Activated CD4-positive, CD25-positive, alpha-beta regulatory T cell treated with anti-CD3 and anti-CD28 coated beads, Interleukin-2, amount 50 U/mL, for 16 hours (primary cell): ENCODE results near the gene CAPN10.

Source experiments
- DNase-seq: peaks from one replicate; pipeline ENCODE4 v3.0.0-alpha.2; 2020; ENCODE audit warnings: low read depth, low spot score

Gene CAPN10

DNA sequence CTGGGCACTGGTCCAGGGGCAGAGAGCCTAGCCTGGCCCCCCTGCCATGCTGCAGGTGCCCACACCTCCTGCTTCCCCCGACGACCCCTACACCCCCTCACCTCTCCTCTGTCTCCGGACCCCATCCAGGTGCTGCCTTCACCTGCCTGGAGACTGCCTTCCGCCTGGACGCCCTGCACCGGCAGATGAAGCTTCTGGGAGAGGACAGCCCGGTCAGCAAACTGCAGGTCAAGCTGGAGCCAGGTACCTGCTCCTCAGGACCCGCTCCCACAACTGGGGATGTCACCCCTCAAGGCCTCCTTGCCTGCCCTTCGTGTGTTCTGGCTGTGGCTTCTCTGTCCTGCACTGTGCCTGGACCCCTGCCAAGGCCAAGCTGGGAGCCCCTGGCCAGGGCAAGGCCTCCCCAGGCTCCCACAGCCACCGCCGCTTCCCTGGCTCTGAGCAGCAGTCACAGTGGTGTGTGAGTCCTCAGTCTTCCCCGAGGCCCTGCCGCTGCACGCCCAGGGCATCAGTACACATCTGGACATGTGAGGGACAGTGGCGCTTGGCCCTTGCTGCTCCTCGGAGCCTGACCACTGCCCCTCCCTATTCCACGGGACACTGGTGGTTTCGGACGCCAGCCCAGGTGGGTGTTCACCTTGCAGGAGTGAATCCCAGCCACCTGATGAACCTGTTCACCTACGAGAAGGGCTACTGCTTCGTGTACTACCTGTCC is 12.0 kb upstream of the CAPN10 start:
- no peak for DNase-seq

DNA sequence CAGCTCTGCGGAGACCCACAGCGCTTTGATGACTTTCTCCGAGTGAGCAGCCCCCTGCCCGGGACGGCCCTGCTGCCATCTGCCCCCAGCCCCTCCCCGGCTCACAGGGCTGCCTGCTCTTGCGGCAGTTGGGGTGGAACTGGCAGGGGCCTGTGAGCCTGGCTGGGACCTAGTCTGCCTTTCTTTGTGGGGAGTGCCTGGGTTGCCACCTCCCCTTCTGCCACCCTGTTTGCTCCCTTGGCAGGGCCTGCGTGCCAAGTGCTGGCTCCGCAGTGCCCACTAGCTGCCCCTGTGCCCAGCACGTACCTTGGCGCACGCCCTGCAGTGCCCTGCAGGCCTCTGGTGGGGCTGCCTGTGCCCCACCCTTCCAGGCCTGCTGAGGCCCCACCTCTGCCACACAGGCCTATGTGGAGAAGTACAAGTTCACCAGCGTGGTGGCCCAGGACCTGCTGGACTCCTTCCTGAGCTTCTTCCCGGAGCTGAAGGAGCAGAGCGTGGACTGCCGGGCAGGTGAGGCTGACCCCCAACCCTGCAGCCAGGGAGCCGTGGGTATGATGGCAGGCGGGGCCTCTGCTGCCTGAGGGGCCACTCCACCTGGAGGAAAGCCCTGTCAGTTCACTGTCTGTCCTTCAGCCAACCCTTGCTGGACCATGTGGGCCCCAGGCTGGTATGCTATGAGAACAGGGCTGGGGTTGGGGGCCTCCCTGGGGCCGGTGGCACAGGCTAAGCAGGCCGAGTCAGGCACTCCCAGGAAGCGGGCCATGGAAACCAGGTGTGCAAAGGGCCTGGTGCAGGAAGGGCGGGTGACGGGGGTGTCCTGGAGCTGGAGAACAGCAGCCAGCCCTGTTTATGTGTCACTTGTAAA is 11.2 kb upstream of the CAPN10 start:
- DNase-seq, result no peak

DNA sequence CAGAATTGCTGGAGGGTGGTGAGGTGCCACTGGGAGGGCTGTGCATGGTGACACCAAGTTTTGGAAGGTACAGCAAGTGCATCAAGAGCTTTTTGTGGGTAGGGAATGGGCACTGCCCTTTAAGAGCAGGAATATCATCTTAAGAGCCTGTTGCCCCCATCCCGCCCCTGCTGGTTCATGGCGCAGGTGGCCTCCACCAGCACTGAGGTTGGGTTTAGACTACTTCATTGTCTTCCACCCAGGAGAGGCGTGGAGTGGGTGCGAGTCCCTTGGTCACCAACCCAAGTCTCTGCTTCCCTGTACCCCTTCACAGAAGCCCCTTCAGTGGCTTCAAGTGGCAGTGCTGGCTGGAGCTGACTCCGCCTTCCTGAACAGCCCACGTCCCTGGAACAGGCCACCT is 10.5 kb upstream of the CAPN10 start:
- no peak for DNase-seq

DNA sequence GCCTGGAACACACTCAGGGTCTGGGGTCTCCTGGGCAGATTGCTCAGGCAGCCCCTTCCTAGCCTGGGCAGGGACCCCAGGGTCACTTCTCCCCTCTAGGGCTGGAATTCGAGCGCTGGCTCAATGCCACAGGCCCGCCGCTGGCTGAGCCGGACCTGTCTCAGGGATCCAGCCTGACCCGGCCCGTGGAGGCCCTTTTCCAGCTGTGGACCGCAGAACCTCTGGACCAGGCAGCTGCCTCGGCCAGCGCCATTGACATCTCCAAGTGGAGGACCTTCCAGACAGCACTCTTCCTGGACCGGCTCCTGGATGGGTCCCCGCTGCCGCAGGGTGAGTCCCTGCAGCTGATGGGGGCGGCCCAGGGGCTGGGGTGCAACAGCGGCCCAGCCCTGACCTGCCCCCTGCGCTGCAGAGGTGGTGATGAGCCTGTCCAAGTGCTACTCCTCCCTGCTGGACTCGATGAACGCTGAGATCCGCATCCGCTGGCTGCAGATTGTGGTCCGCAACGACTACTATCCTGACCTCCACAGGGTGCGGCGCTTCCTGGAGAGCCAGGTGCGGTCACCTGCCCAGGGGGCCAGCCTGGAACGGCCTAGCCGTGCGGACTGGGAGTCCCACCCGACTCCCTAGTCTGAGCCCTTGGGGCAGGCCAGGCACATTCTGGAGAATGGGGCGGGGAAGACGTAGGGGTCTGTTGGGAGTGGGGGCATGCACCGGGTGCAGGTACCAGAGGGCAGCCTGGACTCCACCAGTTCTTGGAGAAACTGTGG is 9.9 kb upstream of the CAPN10 start:
- DNase-seq, result no peak

DNA sequence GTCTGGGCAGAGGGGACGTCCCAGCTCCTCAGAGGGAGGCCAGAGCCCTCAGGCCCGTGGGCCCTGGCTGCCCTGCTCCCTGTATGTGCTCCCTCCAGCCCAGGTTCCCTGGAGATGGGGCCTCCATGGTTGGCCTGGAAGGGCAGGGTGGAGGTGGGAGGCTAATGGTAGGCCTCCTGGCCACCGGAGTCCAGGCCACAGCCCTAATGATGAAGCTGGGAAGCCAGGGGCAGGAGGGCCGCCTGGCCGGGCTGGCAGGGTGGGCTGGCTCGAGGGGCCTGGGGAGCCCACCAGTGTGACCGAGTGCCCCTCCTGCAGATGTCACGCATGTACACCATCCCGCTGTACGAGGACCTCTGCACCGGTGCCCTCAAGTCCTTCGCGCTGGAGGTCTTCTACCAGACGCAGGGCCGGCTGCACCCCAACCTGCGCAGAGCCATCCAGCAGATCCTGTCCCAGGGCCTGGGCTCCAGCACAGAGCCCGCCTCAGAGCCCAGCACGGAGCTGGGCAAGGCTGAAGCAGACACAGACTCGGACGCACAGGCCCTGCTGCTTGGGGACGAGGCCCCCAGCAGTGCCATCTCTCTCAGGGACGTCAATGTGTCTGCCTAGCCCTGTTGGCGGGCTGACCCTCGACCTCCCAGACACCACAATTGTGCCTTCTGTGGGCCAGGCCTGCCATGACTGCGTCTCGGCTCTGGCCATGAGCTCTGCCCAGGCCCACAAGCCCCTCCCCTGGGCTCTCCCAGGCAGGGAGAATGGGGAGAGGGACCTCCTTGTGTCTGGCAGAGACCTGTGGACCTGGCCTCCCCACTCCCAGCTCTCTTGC is 9.0 kb upstream of the CAPN10 start:
- no peak for DNase-seq

DNA sequence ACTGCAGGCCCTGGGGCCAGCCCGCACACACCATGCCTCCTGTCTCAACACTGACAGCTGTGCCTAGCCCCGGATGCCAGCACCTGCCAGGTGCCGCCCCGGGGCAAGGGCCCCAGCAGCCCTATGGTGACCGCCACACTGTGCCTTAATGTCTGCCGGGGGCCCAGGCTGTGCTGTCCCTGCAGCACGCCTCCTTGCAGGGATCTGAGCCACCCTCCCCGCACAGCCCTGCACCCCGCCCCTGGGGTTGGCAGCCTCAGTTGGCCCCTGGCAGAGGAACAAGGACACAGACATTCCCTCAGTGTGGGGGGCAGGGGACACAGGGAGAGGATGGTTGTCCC is 8.5 kb upstream of the CAPN10 start:
- DNase-seq, result no peak

DNA sequence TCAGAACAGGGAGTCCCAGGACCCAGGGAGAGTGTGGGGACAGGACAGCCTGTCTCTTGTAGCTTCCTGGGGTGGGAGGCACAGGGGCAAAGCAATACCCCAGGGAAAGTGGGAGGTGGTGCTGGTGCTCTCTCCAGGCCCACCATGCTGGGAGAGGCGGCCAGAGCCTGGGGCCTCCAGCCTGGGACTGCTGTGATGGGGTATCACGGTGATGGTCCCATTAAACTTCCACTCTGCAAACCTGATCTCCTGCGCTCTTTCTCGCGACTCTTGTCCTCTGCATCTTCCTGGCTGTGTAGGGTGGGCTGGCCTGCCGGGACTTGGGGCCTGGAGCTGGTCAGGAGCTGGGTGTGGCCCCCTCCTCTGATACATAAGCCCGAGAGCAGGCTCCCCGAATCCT is 8.0 kb upstream of the CAPN10 start:
- DNase-seq, result no peak

DNA sequence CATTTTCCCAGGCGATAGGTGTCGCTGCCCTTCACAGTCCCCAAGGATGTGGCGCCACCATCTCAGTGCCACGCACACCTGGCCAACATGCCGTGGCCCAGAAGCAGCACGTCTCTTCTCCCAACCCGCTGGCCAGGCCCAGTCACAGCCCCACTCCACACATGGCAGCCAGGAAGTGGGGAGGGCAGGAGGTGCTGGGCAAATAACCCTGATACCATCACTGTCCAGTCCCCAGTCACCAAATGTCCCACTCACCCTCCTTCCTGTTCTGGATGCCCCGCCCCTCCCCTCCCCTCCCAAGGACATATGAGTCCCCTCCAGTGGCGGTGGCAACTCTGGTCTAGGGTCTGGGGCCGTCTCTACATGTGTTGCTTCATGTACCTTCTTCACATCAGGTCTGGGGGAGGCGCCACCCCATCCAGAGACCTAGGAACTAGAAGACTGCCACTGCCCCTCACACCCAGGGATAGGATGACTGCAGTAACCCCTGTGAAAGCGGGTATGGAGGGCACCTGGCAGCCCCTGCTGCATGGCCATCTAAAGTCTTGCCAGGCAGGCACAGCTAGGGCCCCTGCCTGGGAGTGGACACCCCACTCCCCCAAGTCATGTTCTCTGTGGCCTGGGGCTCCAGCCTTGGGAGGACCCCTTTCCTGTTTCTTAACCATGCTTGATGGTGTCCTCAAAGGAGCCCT is 7.3 kb upstream of the CAPN10 start:
- DNase-seq, result no peak

DNA sequence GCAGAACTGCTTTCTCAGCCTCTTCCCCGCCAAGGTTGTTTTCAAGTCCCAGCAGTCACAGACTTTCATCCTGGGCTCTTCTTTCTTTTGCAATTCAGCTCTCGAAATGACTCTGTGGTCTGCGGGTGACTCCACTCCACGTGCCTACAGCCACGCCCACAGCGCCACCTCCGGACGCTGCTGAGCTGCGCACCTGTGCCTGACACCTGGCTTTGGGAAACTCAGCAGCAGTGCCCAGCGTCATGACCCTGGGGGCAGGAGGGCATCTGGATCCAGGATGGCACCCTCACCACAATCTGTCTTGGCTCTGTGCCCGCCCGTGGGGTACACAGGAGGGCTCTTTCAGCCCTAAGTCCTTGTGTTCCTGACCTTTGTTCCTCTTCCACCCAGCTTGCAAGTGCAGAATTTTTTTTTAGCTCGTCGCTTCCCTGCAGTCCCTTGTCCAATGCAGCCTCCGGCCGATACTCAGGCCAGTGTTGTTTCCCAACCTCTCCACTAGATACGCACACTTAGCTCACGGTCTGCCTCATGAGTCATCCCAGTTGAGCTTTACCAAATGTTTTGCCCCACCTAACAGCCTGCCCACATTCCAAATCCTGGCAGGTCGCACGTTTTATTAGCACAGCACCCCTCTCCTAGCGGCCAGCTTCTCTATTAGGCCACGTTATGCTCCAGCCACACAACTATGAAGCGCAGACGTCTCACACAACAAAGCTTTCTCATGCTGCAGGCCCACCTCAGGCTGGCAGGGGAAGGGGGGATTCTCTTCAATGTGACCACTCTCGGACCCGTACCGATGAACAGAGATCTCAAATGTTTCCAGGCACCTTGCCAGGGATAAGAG is 6.5 kb upstream of the CAPN10 start:
- peak; percentile 63 for DNase-seq

DNA sequence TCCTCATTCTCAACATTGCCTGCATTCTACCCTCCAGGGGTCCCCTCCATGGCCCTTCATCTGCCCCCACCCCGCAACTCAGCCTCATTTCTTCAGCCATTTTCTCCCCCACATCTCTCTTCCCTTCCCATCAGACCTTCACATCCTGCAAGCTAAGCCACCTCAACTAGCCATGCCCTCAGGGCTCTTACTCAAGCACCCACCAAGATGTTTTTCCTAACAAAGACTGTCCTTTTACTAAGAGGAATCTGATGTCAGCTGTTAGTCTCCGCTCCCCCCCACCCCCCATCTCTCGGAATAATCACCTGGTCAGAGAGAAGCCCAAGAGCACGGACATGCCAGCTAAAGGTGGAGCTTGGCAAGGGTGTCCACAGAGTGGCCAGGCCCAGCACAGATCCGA is 4.7 kb upstream of the CAPN10 start:
- DNase-seq, result no peak

DNA sequence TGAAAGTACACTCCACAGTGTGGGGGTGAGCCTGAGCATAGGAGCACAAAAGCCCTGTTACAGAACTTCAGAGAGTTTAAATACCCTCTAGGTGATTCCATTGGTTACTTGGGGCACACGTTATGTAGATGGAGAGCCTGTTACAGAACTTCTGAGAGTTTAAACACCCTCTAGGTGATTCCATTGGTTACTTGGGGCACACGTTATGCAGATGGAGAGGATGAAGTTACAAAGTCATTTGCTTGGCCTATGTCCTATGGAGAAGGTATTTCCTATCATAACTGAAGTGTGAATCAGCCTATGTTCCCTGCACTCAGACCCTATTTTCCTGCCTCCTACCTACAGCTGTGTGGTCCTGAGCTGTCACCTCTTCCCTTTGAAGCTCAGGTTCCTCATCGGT is 3.8 kb upstream of the CAPN10 start:
- no peak for DNase-seq

DNA sequence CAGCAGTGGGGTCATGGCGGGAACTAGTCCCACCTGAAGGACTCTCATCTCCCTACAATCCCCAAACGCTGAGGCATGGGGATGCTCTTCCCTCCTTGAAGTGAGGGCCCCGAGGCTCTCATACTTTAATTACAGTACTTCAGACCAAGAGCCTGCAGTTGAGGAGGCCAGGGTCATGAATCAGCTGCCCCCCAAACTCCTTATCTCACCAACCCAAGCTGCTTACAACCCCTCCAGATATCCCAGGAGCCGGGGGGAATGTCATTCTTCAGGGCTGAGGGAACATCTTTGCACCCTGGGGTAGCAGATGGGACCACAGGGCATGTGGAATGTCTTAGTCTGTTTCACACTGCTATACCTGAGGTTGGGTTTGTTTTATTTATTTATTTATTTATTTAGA is 2.8 kb upstream of the CAPN10 start:
- DNase-seq, result no peak

DNA sequence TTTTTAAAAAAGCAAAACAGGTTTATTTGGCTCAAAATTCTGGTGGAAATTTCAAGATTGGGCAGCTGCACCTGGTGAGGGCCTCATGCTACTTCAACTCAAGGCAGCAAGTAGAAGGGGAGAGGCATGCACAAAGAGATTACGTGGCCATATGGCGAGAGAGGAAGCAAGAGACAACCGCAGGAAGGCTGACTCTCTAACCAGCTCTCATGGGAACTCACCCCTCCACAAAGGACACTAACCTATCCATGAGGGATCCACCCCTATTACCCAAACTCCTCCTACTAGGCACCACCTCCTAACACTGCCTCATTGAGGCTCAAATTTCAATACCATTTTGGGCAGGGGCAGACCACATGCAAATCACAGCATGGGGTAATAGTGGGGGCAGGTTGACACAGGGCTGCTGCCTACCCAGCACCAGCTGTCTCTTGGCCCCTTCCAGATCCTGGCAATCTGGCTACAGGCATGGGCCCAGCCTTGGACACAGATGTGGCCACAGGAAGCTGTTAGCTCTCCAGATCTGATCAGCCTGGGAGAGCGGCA is 2.0 kb upstream of the CAPN10 start:
- DNase-seq, result no peak

DNA sequence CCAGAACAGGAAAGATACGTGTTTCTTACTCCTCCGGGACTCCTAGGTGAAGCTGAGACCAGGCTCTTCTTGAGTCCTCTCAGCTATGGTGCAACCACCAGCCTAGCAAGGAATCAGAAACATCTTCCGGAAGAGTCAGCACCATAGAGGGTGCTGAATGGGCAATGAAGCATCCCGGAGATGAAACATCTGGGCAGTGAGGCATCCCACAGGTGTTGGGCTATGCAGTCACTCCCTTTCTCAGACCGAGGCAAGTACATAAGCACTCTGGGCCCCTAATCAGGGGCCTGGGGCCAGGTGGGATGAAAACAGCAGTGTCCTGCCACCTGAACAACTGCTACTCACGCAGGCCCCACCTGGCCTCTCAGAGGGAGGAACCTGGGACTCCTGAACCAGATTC is 1.4 kb upstream of the CAPN10 start:
- no peak for DNase-seq

DNA sequence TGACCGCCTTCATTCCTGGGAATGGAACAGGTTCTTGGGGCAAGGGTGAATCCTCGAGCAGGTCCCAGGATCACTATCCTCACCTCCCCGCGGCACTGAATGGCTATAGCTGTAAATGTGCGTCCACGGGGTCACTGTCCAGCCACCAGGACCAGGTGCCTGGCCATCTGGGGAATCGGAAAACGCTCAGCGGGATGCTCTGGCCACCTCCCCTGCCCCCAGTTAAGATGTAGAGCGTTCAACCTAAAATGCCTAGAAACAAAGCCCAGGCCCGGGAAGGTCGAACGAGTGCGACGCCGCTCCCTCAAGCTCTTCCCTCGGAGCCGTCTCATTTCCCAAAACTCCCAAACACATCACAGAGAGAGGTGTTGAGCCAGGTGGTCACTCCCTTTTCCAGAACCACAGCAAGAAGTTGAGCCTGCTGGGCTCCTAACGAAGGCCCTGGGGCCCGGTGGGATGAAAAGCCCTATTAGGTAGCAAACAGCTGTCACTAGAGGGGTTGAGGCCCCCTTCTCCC is 795 bp upstream of the CAPN10 start:
- DNase-seq, result no peak

DNA sequence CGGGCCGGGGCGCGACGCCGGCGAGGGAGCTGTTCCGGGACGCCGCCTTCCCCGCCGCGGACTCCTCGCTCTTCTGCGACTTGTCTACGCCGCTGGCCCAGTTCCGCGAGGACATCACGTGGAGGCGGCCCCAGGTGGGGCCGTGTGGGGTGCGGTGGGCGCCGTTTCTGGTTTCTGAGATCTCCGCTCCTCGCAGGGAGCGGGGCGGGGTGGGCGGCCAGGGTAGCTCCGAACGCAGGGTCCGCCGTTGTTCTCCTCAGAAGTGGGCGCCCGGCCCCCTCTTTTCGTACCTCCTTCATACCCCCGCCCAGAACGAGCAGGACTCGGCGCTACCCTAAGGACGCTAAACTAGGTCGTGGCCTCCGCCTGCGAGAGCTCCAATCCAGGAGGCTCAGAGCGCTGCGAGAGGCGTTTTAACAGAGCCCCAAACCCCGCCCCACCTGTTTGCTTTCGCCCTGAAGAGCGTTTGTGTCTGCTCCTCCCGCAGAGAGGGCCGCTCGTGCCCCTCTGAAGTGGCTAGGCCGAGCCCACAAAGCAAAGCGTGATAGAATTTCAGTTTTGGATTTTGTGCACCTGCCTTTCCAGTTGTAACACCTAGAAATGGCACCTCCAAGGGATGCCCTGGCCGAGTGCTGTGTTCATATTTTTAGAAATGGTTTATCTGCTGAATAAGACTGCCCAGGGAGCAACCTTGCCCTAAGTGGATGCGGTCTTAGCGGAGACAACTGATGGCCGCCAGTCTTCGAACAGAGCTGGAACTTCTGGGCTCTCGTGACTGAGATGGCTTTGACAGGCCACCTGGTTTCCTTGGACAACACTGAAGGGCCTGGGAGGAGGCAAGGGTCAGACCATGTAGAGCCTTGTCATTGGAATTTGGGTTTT is 626 bp downstream of the CAPN10 start:
- no peak for DNase-seq

DNA sequence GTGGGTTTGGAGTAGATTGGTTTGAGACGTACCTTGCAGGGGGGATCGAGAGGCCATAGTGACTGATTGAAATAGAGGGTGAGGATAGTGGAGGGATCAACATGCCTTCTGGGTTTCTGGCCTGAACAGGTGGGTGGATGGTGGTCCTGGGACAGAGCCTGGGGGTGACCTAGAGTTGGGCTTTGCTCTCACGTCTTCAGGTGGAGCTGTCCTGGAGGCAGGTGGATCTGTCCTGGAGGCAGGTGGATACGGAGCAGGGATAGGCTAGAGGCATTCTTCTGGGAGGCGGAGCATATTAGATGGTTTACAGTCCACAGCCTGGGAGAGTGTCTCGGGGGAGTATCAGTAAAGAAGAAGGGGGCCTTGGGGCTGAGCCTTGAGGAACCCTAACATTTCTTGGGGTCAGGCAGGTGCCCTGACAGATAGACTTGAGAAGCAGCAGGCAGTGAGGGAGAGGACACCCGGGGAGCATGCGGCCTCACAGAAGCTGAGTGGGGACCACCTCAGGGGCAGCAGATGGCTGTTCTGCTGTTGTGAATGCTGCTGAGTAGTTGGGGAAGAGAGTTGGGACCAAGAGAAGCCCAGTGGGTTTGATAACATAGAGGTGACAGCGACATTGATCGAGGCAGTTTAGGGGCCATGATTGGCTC is 1.6 kb downstream of the CAPN10 start:
- no peak for DNase-seq

DNA sequence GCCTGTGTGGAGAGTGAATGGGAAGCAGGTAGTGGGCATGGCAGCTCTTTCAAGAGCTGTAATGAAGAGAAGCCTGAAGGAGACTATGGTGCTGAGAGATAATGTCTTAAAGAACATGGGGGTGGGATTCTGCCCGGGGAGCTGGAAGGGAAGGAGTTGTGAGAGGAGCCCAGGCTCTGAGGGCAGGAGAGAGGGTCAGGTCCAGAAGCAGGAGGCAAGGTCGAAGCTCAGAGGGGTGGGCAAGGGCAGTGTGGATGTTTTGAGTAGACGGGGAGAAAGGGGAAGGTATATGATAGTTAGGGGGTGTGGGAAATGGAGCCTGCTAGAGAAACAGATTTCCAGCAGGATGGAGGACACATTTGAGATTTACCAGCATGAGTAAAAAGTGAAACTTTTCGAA is 2.1 kb downstream of the CAPN10 start:
- no peak for DNase-seq
